Neuron (in vitro differentiated cells): ENCODE measurements around the gene DRD4.

Experiments used
- H2AFZ ChIP-seq: one replicate; pipeline ENCODE4 v1.6.1; 2013; ENCODE audit warnings: low read depth, mild to moderate bottlenecking, inconsistent platforms, low read length, moderate library complexity
- H3K27me3 ChIP-seq: one replicate; pipeline ENCODE4 v1.6.1; 2013; ENCODE audit warnings: low read length; ENCODE audit not compliant: insufficient read depth
- H3K36me3 ChIP-seq: one replicate; pipeline ENCODE4 v1.6.1; 2013; ENCODE audit warnings: low read length; ENCODE audit not compliant: insufficient read depth
- H3K4me1 ChIP-seq: one replicate; pipeline ENCODE4 v1.6.1; 2013; ENCODE audit warnings: low read length; ENCODE audit not compliant: insufficient read depth
- H3K4me3 ChIP-seq: 2 replicates; pipeline ENCODE4 v1.5.1; 2013; ENCODE audit warnings: mild to moderate bottlenecking, low read length, moderate library complexity
- H3K9me3 ChIP-seq: one replicate; pipeline ENCODE4 v1.6.1; 2013; ENCODE audit warnings: low read length

Gene DRD4

GRCh38 chr11:636511-637332 is at the start of gene DRD4:
DRD4 (plus strand) TSS chr11:637269; CDS start chr11:637305, 36 bp downstream.
- H3K4me3 ChIP-seq, result no peak within 1 kb of the TSS
- H3K36me3 ChIP-seq, result peaks cover 16% of the 10 kb centered on the region
- H3K9me3 ChIP-seq, result peaks cover 6% of the 10 kb centered on the region

GRCh38 chr11:587546-587945 is 49.5 kb upstream of the DRD4 start:
- Histone ChIP-seq H3K9me3 (no peaks in the 10 kb centered on the region), H3K27me3 (no peaks in the 10 kb centered on the region), H3K36me3 (peaks cover 67% of the 10 kb centered on the region), H2AFZ (no peak overlapping the region), H3K4me1 (no peaks in the 10 kb centered on the region), H3K4me3 (no peak overlapping the region)

More at GRCh38 chr11:636511-637332, at the start of gene DRD4:
- Histone ChIP-seq H3K27me3 (no peaks in the 10 kb centered on the region), H2AFZ (no peak within 1 kb of the TSS), H3K4me1 (peaks cover 13% of the 10 kb centered on the region)

GRCh38 chr11:587978-588380 is 49.1 kb upstream of the DRD4 start:
- H3K27me3 ChIP-seq, result no peaks in the 10 kb centered on the region
- H3K36me3 ChIP-seq, result peaks cover 72% of the 10 kb centered on the region
- H3K4me1 ChIP-seq, result no peaks in the 10 kb centered on the region
- H2AFZ ChIP-seq, result no peak overlapping the region
- no peak overlapping the region for H3K4me3 ChIP-seq
- no peaks in the 10 kb centered on the region for H3K9me3 ChIP-seq

GRCh38 chr11:589798-590197 is 47.3 kb upstream of the DRD4 start:
- Histone ChIP-seq H3K27me3 (no peaks in the 10 kb centered on the region), H3K9me3 (no peaks in the 10 kb centered on the region), H3K4me3 (no peak overlapping the region), H3K4me1 (no peaks in the 10 kb centered on the region), H3K36me3 (peaks cover 74% of the 10 kb centered on the region), H2AFZ (no peak overlapping the region)

GRCh38 chr11:590997-591396 is 46.1 kb upstream of the DRD4 start:
- Histone ChIP-seq H3K36me3 (peaks cover 84% of the 10 kb centered on the region), H3K4me1 (no peaks in the 10 kb centered on the region), H3K4me3 (no peak overlapping the region), H3K27me3 (no peaks in the 10 kb centered on the region), H2AFZ (no peak overlapping the region), H3K9me3 (no peaks in the 10 kb centered on the region)

GRCh38 chr11:592501-592900 is 44.6 kb upstream of the DRD4 start:
- H3K4me1 ChIP-seq, result no peaks in the 10 kb centered on the region
- H3K9me3 ChIP-seq, result no peaks in the 10 kb centered on the region
- no peaks in the 10 kb centered on the region for H3K27me3 ChIP-seq
- peaks cover 83% of the 10 kb centered on the region for H3K36me3 ChIP-seq
- H2AFZ ChIP-seq, result no peak overlapping the region
- no peak overlapping the region for H3K4me3 ChIP-seq

GRCh38 chr11:592918-593317 is 44.2 kb upstream of the DRD4 start:
- H3K4me1 ChIP-seq, result no peaks in the 10 kb centered on the region
- H2AFZ ChIP-seq, result no peak overlapping the region
- no peaks in the 10 kb centered on the region for H3K9me3 ChIP-seq
- H3K27me3 ChIP-seq, result no peaks in the 10 kb centered on the region
- peaks cover 82% of the 10 kb centered on the region for H3K36me3 ChIP-seq
- no peak overlapping the region for H3K4me3 ChIP-seq

GRCh38 chr11:593347-593746 is 43.7 kb upstream of the DRD4 start:
- Histone ChIP-seq H3K27me3 (no peaks in the 10 kb centered on the region), H3K36me3 (peaks cover 83% of the 10 kb centered on the region), H3K4me1 (no peaks in the 10 kb centered on the region), H2AFZ (no peak overlapping the region), H3K9me3 (no peaks in the 10 kb centered on the region), H3K4me3 (no peak overlapping the region)

- H2AFZ ChIP-seq, result no peak overlapping the region
Observed at GRCh38 chr11:595400-595799, 41.7 kb upstream of the DRD4 start.

GRCh38 chr11:596374-596773 is 40.7 kb upstream of the DRD4 start:
- peaks cover 80% of the 10 kb centered on the region for H3K36me3 ChIP-seq
- no peak overlapping the region for H2AFZ ChIP-seq
- no peaks in the 10 kb centered on the region for H3K27me3 ChIP-seq
- no peaks in the 10 kb centered on the region for H3K4me1 ChIP-seq
- H3K9me3 ChIP-seq, result no peaks in the 10 kb centered on the region
- no peak overlapping the region for H3K4me3 ChIP-seq

More at GRCh38 chr11:595400-595799, 41.7 kb upstream of the DRD4 start:
- Histone ChIP-seq H3K4me3 (no peak overlapping the region), H3K36me3 (peaks cover 85% of the 10 kb centered on the region), H3K9me3 (no peaks in the 10 kb centered on the region), H3K4me1 (no peaks in the 10 kb centered on the region), H3K27me3 (no peaks in the 10 kb centered on the region)

GRCh38 chr11:597166-597725 is 39.8 kb upstream of the DRD4 start:
- H3K4me1 ChIP-seq, result no peaks in the 10 kb centered on the region
- H3K4me3 ChIP-seq, result no peak overlapping the region

GRCh38 chr11:598005-598680 is 38.9 kb upstream of the DRD4 start:
- H2AFZ ChIP-seq, result no peak overlapping the region
- no peaks in the 10 kb centered on the region for H3K9me3 ChIP-seq
- H3K4me3 ChIP-seq, result no peak overlapping the region
- H3K36me3 ChIP-seq, result peaks cover 82% of the 10 kb centered on the region
- no peaks in the 10 kb centered on the region for H3K4me1 ChIP-seq
- H3K27me3 ChIP-seq, result no peaks in the 10 kb centered on the region

More at GRCh38 chr11:597166-597725, 39.8 kb upstream of the DRD4 start:
- H3K9me3 ChIP-seq, result no peaks in the 10 kb centered on the region
- H2AFZ ChIP-seq, result no peak overlapping the region
- H3K36me3 ChIP-seq, result peaks cover 83% of the 10 kb centered on the region
- H3K27me3 ChIP-seq, result no peaks in the 10 kb centered on the region

GRCh38 chr11:601573-602245 is 35.4 kb upstream of the DRD4 start:
- Histone ChIP-seq H2AFZ (no peak overlapping the region), H3K9me3 (no peaks in the 10 kb centered on the region), H3K4me3 (no peak overlapping the region), H3K36me3 (peaks cover 84% of the 10 kb centered on the region), H3K27me3 (no peaks in the 10 kb centered on the region), H3K4me1 (no peaks in the 10 kb centered on the region)
